ENCODE measurements around the gene SLC7A4.

SLC7A4 gene

DNA sequence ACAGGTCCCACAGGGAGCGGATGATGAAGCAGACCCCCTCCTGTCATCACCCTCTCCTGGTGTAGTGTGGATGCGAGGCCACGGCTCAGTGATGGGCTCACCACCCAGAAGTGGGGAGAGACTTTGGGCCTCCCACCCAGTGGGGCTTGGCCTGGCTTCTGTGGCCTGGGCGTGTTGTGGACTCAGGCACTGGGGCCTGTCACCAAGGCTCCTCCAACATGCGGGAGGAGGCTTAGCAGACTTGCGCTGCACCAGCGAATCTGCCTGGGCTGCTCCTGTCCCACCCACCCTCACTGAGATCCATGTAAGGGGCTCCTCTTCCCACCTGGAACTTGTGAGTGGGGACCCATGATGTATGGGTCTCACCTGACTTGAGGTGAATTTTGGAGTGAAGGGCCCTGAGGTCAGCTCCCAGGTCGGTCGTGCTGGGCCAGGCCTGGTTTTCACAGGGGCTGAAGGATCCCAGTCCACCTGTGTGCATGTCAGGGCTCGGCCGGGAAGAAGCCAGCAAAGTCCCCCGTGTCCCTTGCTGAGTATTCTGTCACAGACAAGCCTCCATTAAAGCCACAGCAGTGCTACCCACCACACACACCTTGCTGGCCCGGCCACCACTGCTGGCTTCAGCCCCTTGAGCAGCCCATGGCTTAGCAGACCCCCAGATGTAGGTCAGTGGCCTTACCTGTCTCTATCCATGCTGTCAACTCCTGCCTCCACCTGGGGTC lies 34.7 kb downstream of the SLC7A4 start:
- DNase-seq (ENCODE audit: low spot score): no peak

DNA sequence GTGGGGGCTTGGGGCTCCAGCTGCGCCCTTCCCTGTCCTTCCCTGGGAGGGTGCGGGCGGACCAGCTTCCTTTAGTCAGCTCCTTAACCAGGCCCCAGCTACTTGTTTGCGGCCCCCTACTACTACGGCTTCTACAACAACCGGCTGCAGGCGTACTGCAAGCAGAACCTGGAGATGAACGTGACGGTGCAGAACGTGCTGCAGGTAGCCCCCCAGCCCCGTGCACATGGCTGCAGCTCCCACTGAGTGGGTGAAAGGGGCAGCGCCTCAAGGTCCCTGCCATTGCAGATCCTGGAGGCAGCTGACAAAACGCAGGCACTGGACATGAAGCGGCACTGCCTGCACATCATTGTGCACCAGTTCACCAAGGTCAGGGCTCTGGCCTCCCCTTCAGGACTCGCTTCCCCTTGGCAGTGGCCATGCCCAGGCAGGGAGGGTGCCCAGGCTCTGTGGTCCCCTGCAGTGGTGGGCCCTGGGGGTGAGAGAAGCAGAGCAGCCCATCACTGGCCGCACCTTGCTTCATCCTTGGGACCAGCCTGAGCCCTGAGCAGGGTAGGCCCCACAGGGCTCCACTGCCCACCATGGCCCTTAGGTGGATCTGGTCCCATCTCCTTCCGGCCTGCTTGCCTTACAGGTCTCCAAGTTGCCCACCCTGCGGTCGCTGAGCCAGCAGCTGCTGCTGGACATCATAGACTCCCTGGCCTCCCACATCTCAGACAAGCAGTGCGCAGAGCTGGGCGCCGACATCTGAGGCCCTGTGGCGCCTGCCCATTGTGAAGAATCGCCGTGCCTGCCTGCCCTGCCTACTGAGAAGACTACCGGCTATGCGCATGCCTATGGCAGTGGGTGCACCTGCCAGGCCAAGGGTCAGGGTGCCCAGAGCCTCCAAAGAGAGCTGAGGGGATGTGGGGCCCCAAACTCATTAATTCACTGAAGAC lies 35.5 kb downstream of the SLC7A4 start:
- no peak for DNase-seq (ENCODE audit: low spot score)

DNA sequence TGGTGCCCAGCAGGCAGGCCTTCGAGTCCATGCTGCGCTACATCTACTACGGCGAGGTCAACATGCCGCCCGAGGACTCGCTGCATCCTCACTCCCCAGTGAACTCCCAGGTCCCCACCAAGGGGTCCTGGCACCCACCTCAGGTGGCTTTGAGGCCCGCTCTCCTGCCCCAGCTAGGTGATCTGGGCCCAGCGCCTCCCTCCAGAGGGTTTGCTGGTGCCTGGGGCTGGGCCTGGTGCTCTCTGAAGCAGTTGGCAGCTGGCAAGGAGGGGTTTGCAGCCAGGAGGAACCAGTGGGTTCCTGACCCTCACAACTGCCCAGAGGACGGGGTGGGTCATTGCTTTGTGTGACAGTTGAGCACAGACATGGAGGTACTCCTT lies 36.3 kb downstream of the SLC7A4 start:
- no peak for DNase-seq (ENCODE audit: low spot score)

DNA sequence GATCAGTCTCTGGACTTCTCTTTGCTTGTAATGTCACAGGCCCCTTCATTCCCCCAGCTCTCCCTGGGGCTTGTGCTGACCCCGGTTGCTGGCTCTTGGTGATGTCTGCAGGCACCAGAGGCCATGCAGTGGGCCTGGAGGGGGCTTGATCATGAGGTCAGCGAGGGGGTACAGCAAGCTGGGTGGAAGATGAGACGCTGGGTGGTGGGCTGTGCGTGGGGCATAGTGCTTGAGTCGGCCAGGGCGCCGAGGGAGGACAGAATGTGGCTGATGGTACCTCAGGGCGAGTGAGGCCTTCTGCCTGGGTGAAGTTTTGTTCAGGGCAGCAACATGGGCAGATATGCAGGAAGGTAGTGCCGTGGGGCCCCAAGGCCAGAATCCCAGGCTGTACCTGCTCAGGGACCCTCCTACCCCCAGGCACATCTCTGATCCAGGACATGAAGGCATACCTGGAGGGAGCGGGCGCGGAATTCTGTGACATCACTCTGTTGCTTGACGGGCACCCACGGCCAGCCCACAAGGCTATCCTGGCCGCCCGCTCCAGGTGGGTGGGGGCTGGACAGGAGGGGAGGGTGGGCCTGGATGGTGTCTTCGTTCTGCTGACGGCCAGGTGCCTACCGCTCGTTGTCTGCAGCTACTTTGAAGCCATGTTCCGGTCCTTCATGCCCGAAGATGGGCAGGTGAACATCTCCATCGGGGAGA lies 36.9 kb downstream of the SLC7A4 start:
- DNase-seq (ENCODE audit: low spot score): no peak

DNA sequence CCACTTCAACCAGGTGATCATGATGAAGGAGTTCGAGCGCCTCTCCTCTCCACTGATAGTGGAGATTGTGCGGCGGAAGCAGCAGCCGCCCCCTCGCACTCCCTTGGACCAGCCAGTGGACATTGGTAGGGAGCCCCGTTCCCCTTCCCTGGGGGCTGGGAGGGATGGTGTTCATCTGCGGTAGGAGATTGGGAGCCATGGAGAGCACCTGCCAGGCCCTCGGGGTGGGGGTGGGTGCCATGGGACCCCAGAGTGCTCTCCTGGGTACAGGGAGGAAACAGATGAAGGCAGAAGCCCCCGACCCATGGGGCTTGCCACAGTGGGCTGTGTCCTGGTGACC lies 37.5 kb downstream of the SLC7A4 start:
- no peak for DNase-seq (ENCODE audit: low spot score)

DNA sequence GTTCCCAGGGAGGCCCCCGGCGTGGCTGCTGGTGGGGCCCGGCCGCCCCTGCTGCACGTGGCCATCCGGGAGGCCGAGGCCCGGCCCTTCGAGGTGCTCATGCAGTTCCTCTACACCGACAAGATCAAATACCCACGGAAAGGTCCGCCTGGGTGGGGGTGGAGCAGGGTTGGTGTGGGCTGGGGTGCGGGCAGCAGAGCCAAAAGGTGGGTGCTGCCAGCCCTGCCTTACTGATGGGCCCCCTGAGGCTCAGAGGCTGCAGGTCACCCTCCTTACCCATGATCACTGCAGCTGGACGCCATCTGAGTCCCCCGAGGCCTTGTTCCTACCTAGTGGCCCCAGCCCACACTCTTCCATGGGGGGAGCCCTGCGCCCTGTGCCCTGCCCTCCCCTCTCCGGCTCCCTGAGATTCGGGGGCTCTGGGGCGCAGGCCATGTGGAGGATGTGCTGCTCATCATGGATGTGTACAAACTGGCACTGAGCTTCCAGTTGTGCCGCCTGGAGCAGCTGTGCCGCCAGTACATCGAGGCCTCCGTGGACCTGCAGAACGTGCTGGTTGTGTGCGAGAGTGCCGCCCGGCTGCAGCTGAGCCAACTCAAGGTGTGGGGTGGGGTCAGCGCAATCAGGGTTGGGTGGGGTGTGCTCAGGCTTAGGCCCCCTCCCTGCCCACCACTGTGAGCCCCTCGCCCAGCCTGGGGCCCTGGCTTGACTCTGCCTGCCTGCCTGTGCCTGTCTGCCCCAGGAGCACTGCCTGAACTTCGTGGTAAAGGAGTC lies 38.0 kb downstream of the SLC7A4 start:
- no peak for DNase-seq (ENCODE audit: low spot score)

DNA sequence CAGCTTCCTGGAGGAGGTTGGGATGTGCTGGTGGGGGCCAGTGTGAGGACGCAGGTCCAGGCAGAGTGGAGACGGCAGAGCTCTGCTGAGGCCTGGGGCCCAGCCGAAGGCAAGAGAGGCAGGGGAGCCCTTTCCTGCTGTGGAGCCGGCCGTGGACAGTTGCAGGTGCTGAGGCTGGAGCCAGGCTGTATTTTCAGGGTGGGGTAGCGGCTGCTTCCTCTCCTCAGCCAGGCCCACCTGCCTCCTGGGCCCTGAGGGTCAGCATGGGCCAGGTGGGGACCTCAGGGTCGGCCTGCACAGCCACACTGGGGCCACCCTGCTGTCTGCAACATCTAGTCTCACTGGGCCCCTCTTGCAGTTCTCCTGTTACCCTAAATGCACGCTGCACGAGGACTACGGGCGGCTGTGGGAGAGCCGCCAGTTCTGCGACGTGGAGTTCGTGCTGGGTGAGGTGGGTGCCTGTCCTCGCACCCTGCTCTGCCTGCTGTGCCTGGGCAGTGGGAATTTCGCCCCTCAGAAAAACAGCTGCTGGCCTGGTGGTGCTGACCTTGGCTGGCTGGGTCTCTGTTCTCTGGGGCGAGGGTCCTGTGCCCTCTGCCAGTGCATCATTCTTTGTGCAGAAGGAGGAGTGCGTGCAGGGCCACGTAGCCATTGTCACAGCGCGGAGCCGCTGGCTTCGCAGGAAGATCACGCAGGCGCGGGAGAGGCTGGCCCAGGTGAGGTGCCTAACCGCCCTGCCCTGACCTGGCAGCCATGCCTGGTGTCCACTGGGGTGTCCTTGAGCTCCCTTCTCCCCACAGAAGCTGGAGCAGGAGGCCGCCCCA lies 38.8 kb downstream of the SLC7A4 start:
- no peak for DNase-seq (ENCODE audit: low spot score)

DNA sequence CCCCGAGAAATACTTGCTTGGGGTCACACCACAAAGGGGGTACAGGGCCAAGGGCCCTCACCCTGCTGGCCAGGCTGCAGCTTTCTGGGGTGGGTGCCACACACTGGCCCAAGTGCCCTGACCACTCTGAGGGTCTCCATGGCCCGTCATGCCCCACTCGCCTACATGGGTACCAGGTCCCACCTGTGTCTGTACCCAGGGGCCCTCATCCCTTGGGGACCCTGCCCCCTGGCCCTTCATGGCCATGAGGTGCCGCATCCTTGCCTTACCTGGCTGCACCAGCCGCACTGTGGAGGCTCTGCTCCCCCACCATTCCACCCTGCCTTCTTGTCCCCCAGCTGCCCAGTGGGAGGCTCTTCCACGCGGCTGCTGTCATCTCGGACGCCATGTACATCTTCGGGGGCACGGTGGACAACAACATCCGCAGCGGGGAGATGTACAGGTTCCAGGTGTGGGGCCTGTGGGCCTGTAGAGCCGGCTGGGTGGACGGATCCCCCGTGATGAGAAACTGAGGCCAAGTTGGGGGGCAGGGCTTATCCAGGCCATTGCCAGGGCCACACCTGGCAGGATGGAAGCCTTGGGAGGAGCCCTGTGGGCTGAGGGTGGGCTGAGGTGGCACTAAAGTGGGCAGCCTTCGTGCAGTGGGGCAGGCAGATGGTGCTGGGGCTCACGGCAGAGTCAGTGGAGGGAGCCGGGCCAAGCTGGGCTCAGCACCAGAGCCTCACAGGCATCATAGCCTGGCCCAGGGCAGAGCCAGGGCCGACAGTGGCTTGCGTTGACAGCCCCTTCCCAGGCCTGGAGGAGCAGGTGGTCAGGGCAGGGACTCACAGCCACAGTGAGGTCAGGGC lies 39.7 kb downstream of the SLC7A4 start:
- no peak for DNase-seq (ENCODE audit: low spot score)

DNA sequence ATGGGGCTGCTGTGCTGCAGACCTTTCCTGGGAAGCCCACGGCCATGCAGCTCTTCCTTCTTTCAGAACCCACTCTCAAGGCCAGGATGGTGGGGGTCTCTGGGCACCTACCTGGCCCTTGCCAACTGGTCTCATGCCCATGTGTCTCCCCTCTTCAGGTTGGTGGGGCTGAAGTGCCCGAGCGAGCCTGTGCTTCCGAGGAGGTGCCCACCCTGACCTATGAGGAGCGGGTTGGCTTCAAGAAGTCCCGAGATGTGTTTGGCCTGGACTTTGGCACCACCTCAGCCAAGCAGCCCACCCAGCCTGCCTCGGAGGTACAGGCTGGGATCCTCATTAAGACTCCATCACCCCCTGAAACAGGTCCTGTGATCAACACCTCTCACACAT lies 40.3 kb downstream of the SLC7A4 start:
- no peak for DNase-seq (ENCODE audit: low spot score)

DNA sequence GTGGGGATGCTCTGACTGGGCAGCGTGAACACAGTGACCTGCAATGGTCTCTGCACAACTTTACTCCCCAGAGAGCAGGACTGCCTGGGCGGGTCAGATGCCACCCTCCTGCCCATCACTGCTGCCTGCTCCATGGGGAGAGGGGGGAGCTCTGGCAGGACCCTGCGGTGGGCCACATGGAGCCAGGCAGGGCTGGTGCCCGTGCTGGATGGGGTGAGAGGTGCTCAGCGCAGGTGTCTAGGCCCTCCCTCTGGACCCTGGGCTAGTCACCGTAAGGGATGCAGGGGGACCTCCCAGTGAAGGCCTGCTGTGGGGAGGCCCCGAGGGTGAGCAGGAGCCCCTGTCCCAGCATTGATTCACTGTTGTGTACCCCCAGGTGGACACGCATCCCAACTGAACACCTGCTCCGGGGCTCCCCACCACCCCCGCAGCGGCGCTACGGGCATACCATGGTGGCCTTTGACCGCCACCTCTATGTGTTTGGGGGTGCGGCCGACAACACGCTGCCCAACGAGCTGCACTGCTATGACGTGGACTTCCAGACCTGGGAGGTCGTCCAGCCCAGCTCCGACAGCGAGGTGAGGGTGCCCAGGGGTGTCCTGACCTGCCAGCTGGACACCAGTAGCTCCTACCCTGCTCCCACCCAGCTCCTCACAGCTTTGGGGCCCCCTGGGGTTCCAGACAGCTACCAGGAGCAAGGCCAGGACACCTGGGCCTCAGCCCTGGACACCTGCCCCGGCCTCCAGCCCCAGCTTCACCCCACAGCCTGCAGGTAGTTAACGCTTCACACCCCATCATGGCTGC lies 40.9 kb downstream of the SLC7A4 start:
- no peak for DNase-seq (ENCODE audit: low spot score)

DNA sequence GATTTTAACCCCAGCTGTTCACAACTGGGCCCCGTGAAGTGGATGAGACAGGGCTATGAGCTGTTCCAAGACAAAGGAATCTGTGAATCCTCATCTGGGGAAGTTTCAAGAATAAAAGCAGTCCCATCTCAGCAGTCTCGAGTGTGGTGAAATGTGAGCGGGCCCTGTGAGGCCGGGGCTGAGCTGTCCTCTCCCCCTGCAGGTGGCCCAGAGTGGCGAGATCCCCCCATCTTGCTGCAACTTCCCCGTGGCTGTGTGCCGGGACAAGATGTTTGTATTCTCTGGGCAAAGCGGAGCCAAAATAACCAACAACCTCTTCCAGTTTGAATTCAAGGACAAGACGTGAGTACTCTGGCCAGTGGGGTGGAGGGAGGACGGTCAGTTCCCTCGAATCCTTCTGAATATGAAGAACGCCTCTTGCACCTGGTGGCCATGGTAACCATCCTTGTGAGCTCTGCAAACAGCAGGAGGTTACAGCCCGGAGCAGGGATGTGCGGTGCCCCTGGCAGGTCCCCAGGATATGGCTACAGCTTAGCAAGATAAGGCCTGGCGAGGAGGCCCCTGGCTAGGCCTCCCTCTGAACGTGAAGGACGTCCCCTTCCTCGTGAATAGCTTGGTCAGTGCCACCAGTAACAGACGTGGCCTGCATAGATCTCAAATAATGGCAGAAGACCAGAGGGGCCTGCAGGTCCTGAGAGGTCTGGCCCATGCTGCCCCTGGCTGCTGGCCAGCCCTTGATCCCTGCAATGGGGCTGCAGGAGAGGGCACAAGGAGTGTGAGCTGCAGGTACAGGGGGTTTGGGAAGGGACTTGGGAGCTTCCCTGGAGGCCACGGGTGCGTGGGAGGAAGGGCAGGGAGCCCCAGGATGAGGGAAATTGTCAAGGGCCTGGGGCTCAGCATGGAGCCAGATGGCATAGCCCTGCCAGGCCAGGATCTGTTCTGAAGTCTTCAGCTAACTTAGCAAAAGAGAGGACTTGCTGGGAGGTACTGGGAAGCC lies 41.9 kb downstream of the SLC7A4 start:
- DNase-seq (ENCODE audit: low spot score): no peak

DNA sequence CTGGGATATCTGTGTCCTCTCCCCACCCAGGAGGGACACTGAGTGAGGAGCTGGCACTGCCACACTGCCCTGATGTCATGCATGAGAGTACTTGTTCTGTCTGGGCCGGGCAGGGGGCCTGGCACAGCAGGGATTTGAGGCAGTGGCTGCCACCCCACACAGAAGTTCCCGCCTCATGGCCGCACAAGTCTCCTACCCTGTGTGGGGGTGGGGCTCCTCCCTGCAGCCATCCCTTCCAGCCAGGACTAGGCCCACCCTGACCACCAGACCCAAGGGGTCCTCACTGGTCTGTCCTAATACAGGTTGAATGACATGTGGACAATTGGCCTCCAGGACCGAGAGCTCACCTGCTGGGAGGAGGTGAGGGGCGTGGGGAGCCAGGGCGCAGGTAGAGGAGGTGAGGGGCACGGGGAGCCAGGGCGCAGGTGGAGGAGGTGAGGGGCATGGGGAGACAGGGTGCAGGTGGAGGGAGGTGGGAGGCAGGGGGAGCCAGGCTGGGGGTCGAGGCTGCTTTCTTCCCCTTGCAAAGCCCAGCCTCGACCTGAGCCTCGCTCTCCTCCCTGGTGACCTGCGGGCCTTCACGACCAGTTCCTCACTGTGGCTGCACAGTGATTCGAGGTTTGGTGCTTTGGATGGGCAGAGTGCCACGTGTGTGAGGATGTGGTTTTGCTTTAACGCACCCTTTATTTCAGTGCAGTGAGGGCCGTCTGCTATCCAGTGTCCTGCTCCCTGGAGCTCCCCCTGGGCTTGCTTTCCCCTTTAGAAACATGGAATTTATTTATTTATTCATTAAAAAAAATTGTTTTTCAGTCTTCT lies 42.8 kb downstream of the SLC7A4 start:
- DNase-seq (ENCODE audit: low spot score): no peak

DNA sequence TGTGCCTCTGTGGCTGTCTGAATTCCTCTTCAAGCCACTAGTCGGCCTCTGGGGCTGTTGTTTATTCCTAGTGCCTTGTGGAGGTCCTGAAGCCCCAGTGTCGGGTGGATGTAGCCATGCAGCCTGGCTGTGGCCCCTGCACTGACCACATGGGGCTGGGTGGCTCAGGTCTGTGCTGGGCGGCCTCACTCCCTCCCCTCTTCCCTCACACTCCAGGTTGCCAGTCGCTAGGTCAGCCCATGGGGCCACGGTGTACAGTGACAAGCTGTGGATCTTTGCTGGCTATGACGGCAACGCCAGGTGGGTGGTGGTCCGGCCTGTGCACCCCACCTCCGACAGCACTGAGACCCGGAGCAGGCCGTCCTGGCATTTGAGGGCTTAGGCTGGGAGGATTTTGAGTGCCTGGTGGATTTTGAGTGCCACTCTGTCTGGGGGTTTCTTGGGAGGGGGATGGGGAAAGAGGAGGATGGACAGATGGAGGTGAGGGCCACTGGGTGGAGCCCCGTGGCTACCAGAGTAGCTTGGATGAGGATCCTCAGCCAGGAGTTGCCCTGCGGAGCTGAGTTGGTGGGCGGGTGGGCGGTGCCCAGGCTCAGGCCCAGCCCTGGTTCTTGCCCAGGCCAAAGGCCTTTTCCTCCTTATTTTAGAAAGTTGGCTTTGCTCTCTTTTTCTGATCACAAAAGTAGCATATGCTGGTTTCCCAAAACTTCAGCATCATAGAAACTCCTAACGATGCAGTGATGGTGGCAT lies 43.6 kb downstream of the SLC7A4 start:
- DNase-seq (ENCODE audit: low spot score): no peak

DNA sequence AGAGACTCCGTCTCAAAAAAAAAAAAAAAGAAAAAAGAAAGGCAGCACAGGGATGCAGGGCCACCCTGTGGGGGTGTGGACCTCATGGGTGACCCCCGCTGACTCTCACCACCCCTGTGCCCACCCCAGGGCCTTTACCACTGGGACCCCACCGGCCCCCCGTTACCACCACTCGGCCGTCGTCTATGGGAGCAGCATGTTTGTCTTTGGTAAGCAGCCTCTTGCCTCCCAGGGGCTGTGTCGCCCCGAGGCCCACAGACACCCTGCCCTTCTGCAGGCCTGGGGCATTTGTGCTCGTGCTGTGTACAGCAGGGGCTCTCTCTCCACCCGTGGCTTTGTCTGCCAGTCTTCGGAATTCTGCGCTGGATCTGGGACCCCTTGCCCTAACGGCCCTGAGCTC lies 45.0 kb downstream of the SLC7A4 start:
- DNase-seq (ENCODE audit: low spot score): no peak

DNA sequence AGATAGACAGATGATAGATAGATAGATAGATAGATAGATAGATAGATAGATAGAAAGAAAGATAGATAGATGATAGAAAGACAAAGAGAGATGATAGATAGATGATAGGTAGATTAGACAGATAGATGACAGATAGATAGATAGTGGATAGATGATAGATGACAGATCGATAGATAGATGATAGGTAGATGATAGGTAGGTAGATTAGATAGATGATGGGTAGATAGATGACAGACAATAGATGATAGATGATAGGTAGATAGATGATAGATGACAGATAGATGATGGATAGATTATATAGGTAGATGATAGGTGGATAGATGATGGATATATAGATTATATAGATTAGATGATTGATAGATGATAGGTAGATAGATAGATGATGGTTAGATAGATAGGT lies 46.0 kb downstream of the SLC7A4 start:
- no peak for DNase-seq (ENCODE audit: low spot score)

DNA sequence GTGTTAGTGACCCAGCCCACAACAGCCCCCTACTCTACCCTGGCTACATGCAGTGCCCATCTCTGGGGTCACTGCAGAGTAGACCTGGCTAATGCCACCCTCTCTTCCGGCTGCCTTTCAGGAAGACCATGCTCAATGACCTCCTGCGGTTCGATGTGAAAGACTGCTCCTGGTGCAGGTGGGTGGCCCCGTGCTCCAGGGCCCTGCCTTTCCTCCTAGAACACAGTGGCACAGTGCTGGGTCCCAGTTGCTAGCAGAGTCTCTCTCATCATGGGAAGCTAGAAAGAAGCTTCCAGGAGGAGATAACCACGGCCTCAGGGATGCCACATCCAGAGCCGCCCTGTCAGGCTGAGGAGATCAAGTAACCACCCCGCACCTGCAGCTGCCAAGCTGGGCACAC lies 46.6 kb downstream of the SLC7A4 start:
- DNase-seq (ENCODE audit: low spot score): no peak
